ENCODE measurements around the gene P2RY12. TPM values are rescaled to one million over a fixed set of nuclear protein-coding genes. Genes with fewer than 3 reads are reported as not detected.

Gene P2RY12
- total and polyA plus RNA-seq, 9 of the 15 experiments (the other 6 are each of a cell fraction or from before 2014, with no cell fraction given): not detected

DNA sequence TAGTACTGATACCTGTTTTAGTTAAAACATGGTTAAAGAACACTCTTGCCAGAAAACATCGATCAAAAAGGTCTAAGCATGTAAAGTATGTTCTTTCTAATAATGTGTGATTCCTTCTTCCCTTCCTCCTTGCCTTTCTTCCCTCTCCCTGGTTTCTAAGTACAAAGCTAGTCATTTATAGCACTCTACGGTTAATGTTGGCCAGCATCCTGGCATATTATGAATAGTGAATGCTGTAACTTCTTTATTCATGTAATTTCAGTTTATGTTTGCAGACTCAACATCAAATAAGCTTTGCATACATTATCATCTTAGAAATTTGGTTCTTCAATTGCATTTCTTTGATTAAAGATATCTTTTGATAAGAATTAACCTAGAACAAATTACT lies 27.1 kb downstream of the P2RY12 start:
- intact Hi-C loops (cut with micrococcal nuclease) (no loop called here), in situ Hi-C loops (cut with MboI) (no loop called here)
- H2AFZ ChIP-seq (ENCODE audit: low read depth, low read length): no peak overlapping the region
- FAIRE-seq (no peak), DNase-seq (ENCODE audit: extremely low read depth in 1 of 4, low spot score in 3 of 4) (no peak), ATAC-seq (no peak)
- H3K9me1 ChIP-seq (ENCODE audit: control insufficient read depth, insufficient read depth, low read length): no peaks in the 10 kb centered on the region
- H3K9ac ChIP-seq (ENCODE audit: insufficient read depth in 1 of 2, low read depth in 2 of 2, low read length in 2 of 2): no peak overlapping the region
- peaks cover 0 to 2% of the 10 kb centered on the region in 2 experiments; a peak in 1 of 5 replicates for H3K27me3 ChIP-seq (ENCODE audit: control insufficient read depth in 2 of 2, insufficient read depth in 2 of 2, low read length in 2 of 2)
- no peak overlapping the region for H3K27ac ChIP-seq (ENCODE audit: extremely low read depth, low read depth, low read length)
- H3K79me2 ChIP-seq (ENCODE audit: control insufficient read depth, insufficient read depth, low read length): no peaks in the 10 kb centered on the region
- no peaks in the 10 kb centered on the region for H3K36me3 ChIP-seq (ENCODE audit: control insufficient read depth, insufficient read depth, low read length)
- H4K20me1 ChIP-seq (replicated peaks; ENCODE audit: control insufficient read depth, insufficient read depth, low read length): no peaks in the 10 kb centered on the region
- H3K4me1 ChIP-seq (replicated peaks in 1 of 2; ENCODE audit: control insufficient read depth in 2 of 2, insufficient read depth in 2 of 2, low read length in 2 of 2): no peaks in the 10 kb centered on the region
- H3K4me3 ChIP-seq: no peak overlapping the region
- POLR2A ChIA-PET: interaction anchor here (1.0 kb wide), 1 partner anchor 13 kb away, joined by 3 read pairs; no protein-coding TSS in a partner anchor
- TF ChIP-seq PHF20 (IDR thresholded peaks at IDR 0.05; ENCODE audit: partially characterized antibody): no peak
- TF ChIP-seq, protein P1, sequence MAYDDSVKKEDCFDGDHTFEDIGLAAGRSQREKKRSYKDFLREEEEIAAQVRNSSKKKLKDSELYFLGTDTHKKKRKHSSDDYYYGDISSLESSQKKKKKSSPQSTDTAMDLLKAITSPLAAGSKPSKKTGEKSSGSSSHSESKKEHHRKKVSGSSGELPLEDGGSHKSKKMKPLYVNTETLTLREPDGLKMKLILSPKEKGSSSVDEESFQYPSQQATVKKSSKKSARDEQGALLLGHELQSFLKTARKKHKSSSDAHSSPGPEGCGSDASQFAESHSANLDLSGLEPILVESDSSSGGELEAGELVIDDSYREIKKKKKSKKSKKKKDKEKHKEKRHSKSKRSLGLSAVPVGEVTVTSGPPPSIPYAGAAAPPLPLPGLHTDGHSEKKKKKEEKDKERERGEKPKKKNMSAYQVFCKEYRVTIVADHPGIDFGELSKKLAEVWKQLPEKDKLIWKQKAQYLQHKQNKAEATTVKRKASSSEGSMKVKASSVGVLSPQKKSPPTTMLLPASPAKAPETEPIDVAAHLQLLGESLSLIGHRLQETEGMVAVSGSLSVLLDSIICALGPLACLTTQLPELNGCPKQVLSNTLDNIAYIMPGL (CRISPR knock-in tag; IDR thresholded peaks at IDR 0.05): no peak
- TF ChIP-seq NFE2L1 (tag; IDR thresholded peaks at IDR 0.05; ENCODE audit: borderline replicate concordance, low read depth): no peak
- TF ChIP-seq L3MBTL2 (IDR thresholded peaks at IDR 0.05): no peak
- no peak for TF ChIP-seq SRSF9 (IDR thresholded peaks at IDR 0.05; ENCODE audit: borderline replicate concordance, low read depth, low read length)
- TF ChIP-seq ZNF780A (CRISPR knock-in tag; IDR thresholded peaks at IDR 0.05): no peak
- no peak for TF ChIP-seq ZNF431 (CRISPR knock-in tag; IDR thresholded peaks at IDR 0.05)
- no peak for TF ChIP-seq ZFPM2 (CRISPR knock-in tag; IDR thresholded peaks at IDR 0.05)
- no peak for TF ChIP-seq SMARCA5 (IDR thresholded peaks at IDR 0.05)
- no peak for TF ChIP-seq ZNF197 (CRISPR knock-in tag; IDR thresholded peaks at IDR 0.05; ENCODE audit: low read depth)
- TF ChIP-seq TFAP4 (CRISPR knock-in tag; IDR thresholded peaks at IDR 0.05; ENCODE audit: borderline replicate concordance): no peak
- H3K4me2 ChIP-seq (ENCODE audit: insufficient read depth, low read length): no peak overlapping the region
- no peaks in the 10 kb centered on the region for H3K9me3 ChIP-seq (replicated peaks; ENCODE audit: control insufficient read depth, insufficient read depth, low read depth, low read length)
- 14% methylated on average over 2 of the region's 2 CpGs for WGBS (ENCODE audit: insufficient coverage, low coverage, missing lambda C conversion rate)
- no TSS peak for BruUV-seq (replicated peaks)
- CTCF ChIA-PET (ENCODE audit: low intra/inter-chr PET ratio): no interaction called here

Measured in K562 (cell line).